IPS DF 19.7 (cell line): ENCODE results near the gene LRRK1.

Experiments
- DNase-seq: peaks from one replicate; pipeline ENCODE4 v3.0.0-alpha.2; 2013; ENCODE audit warnings: low read depth, low spot score

The LRRK1 gene

GRCh38 chr15:100909989-100910955 is 8.9 kb upstream of the LRRK1 start:
- no peak for DNase-seq

GRCh38 chr15:100911086-100911485 is 8.1 kb upstream of the LRRK1 start:
- no peak for DNase-seq

GRCh38 chr15:100913961-100914360 is 5.2 kb upstream of the LRRK1 start:
- DNase-seq: no peak

- no peak for DNase-seq
Observed at GRCh38 chr15:100914876-100915275, 4.3 kb upstream of the LRRK1 start.

GRCh38 chr15:100918034-100918689 is 995 bp upstream of the LRRK1 start:
- peak; percentile 60 for DNase-seq

- no peak for DNase-seq
Observed at GRCh38 chr15:100919481-100920405, 586 bp downstream of the LRRK1 start.

GRCh38 chr15:100920516-100921135 is 1.5 kb downstream of the LRRK1 start:
- no peak for DNase-seq

- no peak for DNase-seq
Observed at GRCh38 chr15:100922192-100923040, 3.3 kb downstream of the LRRK1 start.

GRCh38 chr15:100923076-100923475 is 3.9 kb downstream of the LRRK1 start:
- DNase-seq: no peak

GRCh38 chr15:100923902-100924301 is 4.7 kb downstream of the LRRK1 start:
- DNase-seq: no peak

- no peak for DNase-seq
Observed at GRCh38 chr15:100924436-100924835, 5.3 kb downstream of the LRRK1 start.

- no peak for DNase-seq
Observed at GRCh38 chr15:100925480-100925879, 6.3 kb downstream of the LRRK1 start.

- DNase-seq: no peak
Observed at GRCh38 chr15:100926258-100926657, 7.1 kb downstream of the LRRK1 start.

- DNase-seq: no peak
Observed at GRCh38 chr15:100926971-100927756, 8.0 kb downstream of the LRRK1 start.

- no peak for DNase-seq
Observed at GRCh38 chr15:100928632-100929280, 9.6 kb downstream of the LRRK1 start.

GRCh38 chr15:100929641-100930042 is 10.5 kb downstream of the LRRK1 start:
- DNase-seq: no peak

GRCh38 chr15:100930306-100930848 is 11.2 kb downstream of the LRRK1 start:
- no peak for DNase-seq

GRCh38 chr15:100931143-100931890 is 12.2 kb downstream of the LRRK1 start:
- DNase-seq: no peak
